Superior temporal gyrus (tissue), 1 donor: Measurements from ENCODE around the gene OCA2.
"Not testable (repeated sequence)": the region's sequence is repeated elsewhere in the genome, so short reads cannot be mapped to it uniquely, and the experiment has no call there.

ENCODE experiments used
- DNase-seq: peaks from one replicate; pipeline ENCODE4 v3.0.0-alpha.2; 2016; ENCODE audit errors: extremely low spot score

The OCA2 gene

GRCh38 chr15:28098766-28099554 is at the start of gene OCA2:
Gene OCA2, minus strand, starts transcription at chr15:28099315. Its CDS starts 17,441 bp downstream, at chr15:28081874.
- DNase-seq, result no peak

- no peak for DNase-seq
These were observed 48.7 kb upstream of the OCA2 start for GRCh38 chr15:28147801-28148200.

GRCh38 chr15:28145419-28145818 is 46.3 kb upstream of the OCA2 start:
- not testable (repeated sequence) for DNase-seq

- no peak for DNase-seq
These were observed 40.9 kb upstream of the OCA2 start for GRCh38 chr15:28140062-28140461.

- not testable (repeated sequence) for DNase-seq
These were observed 38.4 kb upstream of the OCA2 start for GRCh38 chr15:28137408-28138039.

GRCh38 chr15:28136236-28136904 is 37.3 kb upstream of the OCA2 start:
- DNase-seq, result not testable (repeated sequence)

GRCh38 chr15:28133281-28133680 is 34.2 kb upstream of the OCA2 start:
- no peak for DNase-seq

GRCh38 chr15:28132524-28133275 is 33.6 kb upstream of the OCA2 start:
- DNase-seq, result no peak

- no peak for DNase-seq
These were observed 32.8 kb upstream of the OCA2 start for GRCh38 chr15:28131946-28132345.

GRCh38 chr15:28131400-28131799 is 32.3 kb upstream of the OCA2 start:
- DNase-seq, result no peak

GRCh38 chr15:28130651-28131050 is 31.5 kb upstream of the OCA2 start:
- DNase-seq, result no peak

- no peak for DNase-seq
These were observed 30.2 kb upstream of the OCA2 start for GRCh38 chr15:28129231-28129848.

GRCh38 chr15:28128031-28128430 is 28.9 kb upstream of the OCA2 start:
- DNase-seq, result peak; percentile 86

- DNase-seq, result no peak
These were observed 27.9 kb upstream of the OCA2 start for GRCh38 chr15:28127036-28127435.

- DNase-seq, result peak; percentile 94
These were observed 26.8 kb upstream of the OCA2 start for GRCh38 chr15:28125673-28126651.

GRCh38 chr15:28124841-28125240 is 25.7 kb upstream of the OCA2 start:
- no peak for DNase-seq

- peak; percentile 83 for DNase-seq
These were observed 24.4 kb upstream of the OCA2 start for GRCh38 chr15:28123408-28124023.

GRCh38 chr15:28122038-28122949 is 23.2 kb upstream of the OCA2 start:
- DNase-seq, result no peak

- not testable (repeated sequence) for DNase-seq
These were observed 22.5 kb upstream of the OCA2 start for GRCh38 chr15:28121577-28121976.
